HAP-1 (cell line): Measurements from ENCODE around the gene PLA2G4B.

Experiments
- DNase-seq, 2 experiments: peaks; one replicate each; pipeline ENCODE4 v3.0.0-alpha.2; 2016 to 2020; ENCODE audit warnings: low spot score in 2 of 2
- H3K27me3 ChIP-seq: fragments of 250-450 bp; sonication (Bioruptor Pico); 2 replicates; pipeline ENCODE4 v1.5.1; 2020; ENCODE audit warnings: low read depth, mild to moderate bottlenecking, moderate library complexity
- H3K36me3 ChIP-seq: fragments of 250-450 bp; sonication (Bioruptor Pico); replicated peaks from 2 replicates; pipeline ENCODE4 v1.5.1; 2020; ENCODE audit warnings: mild to moderate bottlenecking
- H3K4me1 ChIP-seq: fragments of 250-450 bp; sonication (Bioruptor Pico); 2 replicates; pipeline ENCODE4 v1.5.1; 2020; ENCODE audit warnings: mild to moderate bottlenecking
- H3K4me3 ChIP-seq: fragments of 250-450 bp; sonication (Bioruptor Pico); 2 replicates; pipeline ENCODE4 v1.5.1; 2020; ENCODE audit warnings: mild to moderate bottlenecking, moderate library complexity
- H3K9me3 ChIP-seq: fragments of 250-450 bp; sonication (Bioruptor Pico); 2 replicates; pipeline ENCODE4 v1.5.1; 2020; ENCODE audit warnings: mild to moderate bottlenecking, moderate library complexity
- in situ Hi-C: fragments of 300-500 bp; cut with MboI; formaldehyde crosslinking; loops from 3 replicates; pipeline ENCODE4 v1.14.3; 2020; ENCODE audit warnings: low sequenced_read_pairs, inconsistent platforms, mixed read lengths

PLA2G4B gene

DNA sequence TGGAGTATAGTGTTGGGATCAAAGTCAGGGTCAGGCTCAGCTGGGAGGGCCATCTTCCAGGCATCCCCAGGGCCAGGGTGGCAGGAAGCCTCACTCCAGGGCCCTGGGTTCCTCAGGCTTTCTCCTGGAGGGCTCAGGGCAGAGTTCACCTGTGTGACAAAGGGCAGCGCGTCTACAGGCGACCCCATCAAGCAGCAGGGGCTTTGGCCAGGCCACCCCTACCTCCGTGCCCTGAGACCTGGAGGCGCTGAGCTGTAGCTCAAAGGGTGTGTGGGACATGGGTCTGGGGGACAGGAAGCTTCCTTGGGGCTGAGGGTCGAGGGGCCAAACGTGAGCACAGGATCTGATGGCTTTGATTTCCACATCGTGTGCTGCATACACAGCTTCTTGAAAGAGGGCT lies 42.4 kb downstream of the PLA2G4B start:
- Histone ChIP-seq H3K4me1 (no peaks in the 10 kb centered on the region), H3K36me3 (no peaks in the 10 kb centered on the region), H3K27me3 (no peaks in the 10 kb centered on the region), H3K4me3 (no peak overlapping the region), H3K9me3 (no peaks in the 10 kb centered on the region)
- in situ Hi-C loops = no loop called here
- no peak for DNase-seq

- H3K4me1 ChIP-seq = no peaks in the 10 kb centered on the region
- H3K36me3 ChIP-seq = no peaks in the 10 kb centered on the region
- DNase-seq = no peak
- no peaks in the 10 kb centered on the region for H3K27me3 ChIP-seq
- in situ Hi-C loops = no loop called here
- H3K9me3 ChIP-seq = no peaks in the 10 kb centered on the region
- no peak overlapping the region for H3K4me3 ChIP-seq
Observed at GRCh38 chr15:41881550-41881919, 42.9 kb downstream of the PLA2G4B start.

GRCh38 chr15:41881920-41882688 lies 43.5 kb downstream of the PLA2G4B start:
- in situ Hi-C loops = no loop called here
- Histone ChIP-seq H3K4me1 (no peaks in the 10 kb centered on the region), H3K27me3 (no peaks in the 10 kb centered on the region)

GRCh38 chr15:41882689-41883483 lies 44.2 kb downstream of the PLA2G4B start:
- Histone ChIP-seq H3K9me3 (no peaks in the 10 kb centered on the region), H3K4me3 (no peak overlapping the region), H3K4me1 (no peaks in the 10 kb centered on the region), H3K27me3 (no peaks in the 10 kb centered on the region), H3K36me3 (no peaks in the 10 kb centered on the region)
- in situ Hi-C loops = no loop called here
- no peak for DNase-seq

More at GRCh38 chr15:41881920-41882688, 43.5 kb downstream of the PLA2G4B start:
- DNase-seq = no peak
- H3K36me3 ChIP-seq = no peaks in the 10 kb centered on the region
- no peak overlapping the region for H3K4me3 ChIP-seq
- no peaks in the 10 kb centered on the region for H3K9me3 ChIP-seq

GRCh38 chr15:41883484-41883825 lies 44.8 kb downstream of the PLA2G4B start:
- no peak for DNase-seq
- H3K4me3 ChIP-seq = no peak overlapping the region
- no peaks in the 10 kb centered on the region for H3K9me3 ChIP-seq
- no peaks in the 10 kb centered on the region for H3K4me1 ChIP-seq
- in situ Hi-C loops = no loop called here
- H3K36me3 ChIP-seq = no peaks in the 10 kb centered on the region
- H3K27me3 ChIP-seq = no peaks in the 10 kb centered on the region

GRCh38 chr15:41884458-41884857 lies 45.8 kb downstream of the PLA2G4B start:
- in situ Hi-C loops = no loop called here
- Histone ChIP-seq H3K4me3 (no peak overlapping the region), H3K4me1 (no peaks in the 10 kb centered on the region), H3K27me3 (no peaks in the 10 kb centered on the region), H3K9me3 (no peaks in the 10 kb centered on the region), H3K36me3 (no peaks in the 10 kb centered on the region)
- no peak for DNase-seq

DNA sequence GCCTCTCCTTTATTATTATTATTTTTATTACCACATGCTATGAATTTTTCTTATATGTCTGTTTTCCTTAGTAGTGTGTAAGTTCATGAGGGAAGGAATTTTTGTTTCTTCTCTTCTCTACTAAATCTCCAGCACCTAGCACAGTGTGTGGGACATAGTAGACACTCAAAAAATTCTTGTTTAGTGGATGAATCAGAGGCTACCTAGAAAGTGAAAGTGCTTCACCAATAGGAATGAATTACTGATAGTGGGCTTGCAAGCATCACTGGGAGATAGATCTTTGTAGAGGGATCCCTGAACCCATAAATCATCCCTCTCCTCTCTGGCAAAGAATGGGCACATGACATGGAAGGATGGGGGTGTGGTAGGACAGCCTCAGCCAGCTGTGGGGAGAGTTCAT lies 46.7 kb downstream of the PLA2G4B start:
- Histone ChIP-seq H3K4me3 (no peak overlapping the region), H3K36me3 (no peaks in the 10 kb centered on the region), H3K27me3 (no peaks in the 10 kb centered on the region), H3K9me3 (no peaks in the 10 kb centered on the region), H3K4me1 (no peaks in the 10 kb centered on the region)
- DNase-seq = no peak
- in situ Hi-C loops = no loop called here

GRCh38 chr15:41885841-41886240 lies 47.2 kb downstream of the PLA2G4B start:
- Histone ChIP-seq H3K4me3 (no peak overlapping the region), H3K4me1 (no peaks in the 10 kb centered on the region), H3K36me3 (no peaks in the 10 kb centered on the region), H3K27me3 (no peaks in the 10 kb centered on the region), H3K9me3 (no peaks in the 10 kb centered on the region)
- in situ Hi-C loops = no loop called here
- DNase-seq = no peak

- Histone ChIP-seq H3K36me3 (no peaks in the 10 kb centered on the region), H3K27me3 (no peaks in the 10 kb centered on the region)
Observed at GRCh38 chr15:41886741-41887140, 48.1 kb downstream of the PLA2G4B start.

GRCh38 chr15:41887161-41887560 lies 48.5 kb downstream of the PLA2G4B start:
- H3K9me3 ChIP-seq = no peaks in the 10 kb centered on the region
- H3K4me3 ChIP-seq = no peak overlapping the region
- H3K27me3 ChIP-seq = no peaks in the 10 kb centered on the region
- no peaks in the 10 kb centered on the region for H3K36me3 ChIP-seq
- no peaks in the 10 kb centered on the region for H3K4me1 ChIP-seq
- DNase-seq = no peak
- in situ Hi-C loops = no loop called here

More at GRCh38 chr15:41886741-41887140, 48.1 kb downstream of the PLA2G4B start:
- Histone ChIP-seq H3K4me1 (no peaks in the 10 kb centered on the region), H3K4me3 (no peak overlapping the region), H3K9me3 (no peaks in the 10 kb centered on the region)
- in situ Hi-C loops = no loop called here
- DNase-seq = no peak

DNA sequence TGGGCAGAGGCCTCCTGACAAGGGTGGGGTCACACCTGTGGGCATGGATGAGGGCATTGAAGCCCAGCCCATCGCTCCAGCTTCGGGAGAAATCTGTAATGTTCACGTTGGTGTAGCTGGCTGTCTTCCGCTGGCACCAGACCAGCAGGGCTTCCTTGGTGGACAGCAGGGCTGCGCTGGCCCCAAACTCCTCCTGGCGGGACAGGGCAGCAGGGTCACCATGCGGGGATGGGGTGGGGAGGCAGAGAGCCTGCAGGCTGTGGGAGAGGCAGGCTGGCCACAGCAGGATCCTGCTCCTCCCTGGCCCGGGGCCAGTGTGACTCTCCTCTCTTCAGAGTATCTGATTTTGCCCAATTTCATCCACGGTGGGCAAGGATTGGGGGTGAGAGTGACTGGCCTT lies 49.2 kb downstream of the PLA2G4B start:
- DNase-seq = no peak
- Histone ChIP-seq H3K4me1 (no peaks in the 10 kb centered on the region), H3K4me3 (no peak overlapping the region), H3K36me3 (no peaks in the 10 kb centered on the region), H3K27me3 (no peaks in the 10 kb centered on the region), H3K9me3 (no peaks in the 10 kb centered on the region)
- in situ Hi-C loops = no loop called here

DNA sequence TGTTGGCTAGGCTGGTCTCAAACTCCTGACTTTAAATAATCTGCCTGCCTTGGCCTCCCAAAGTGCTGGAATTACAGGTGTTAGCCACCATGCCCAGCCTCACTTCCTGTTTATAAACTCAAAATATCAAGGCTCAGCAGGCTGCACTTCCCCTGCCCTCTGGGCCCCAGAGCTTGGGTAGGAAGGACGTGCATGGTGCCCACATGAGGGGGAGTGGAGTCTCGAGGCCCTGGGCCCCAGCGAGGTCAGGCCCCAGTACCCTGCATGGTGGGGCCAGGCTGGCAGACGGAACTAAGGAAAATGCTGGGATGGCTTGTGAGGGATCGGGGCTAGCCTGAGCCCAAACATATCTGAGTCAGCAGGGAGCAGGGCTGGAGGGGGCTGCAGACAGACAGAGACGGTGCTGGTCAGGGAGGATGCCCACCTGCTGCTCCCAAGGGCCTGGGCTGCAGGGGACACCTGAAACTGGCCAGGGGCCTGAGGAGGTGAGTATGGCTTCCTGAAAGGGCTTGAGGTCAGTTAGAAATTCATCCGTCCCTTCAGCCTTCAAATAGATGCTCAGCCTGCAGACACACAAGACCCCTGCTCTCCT lies 50.1 kb downstream of the PLA2G4B start:
- no peak for DNase-seq

DNA sequence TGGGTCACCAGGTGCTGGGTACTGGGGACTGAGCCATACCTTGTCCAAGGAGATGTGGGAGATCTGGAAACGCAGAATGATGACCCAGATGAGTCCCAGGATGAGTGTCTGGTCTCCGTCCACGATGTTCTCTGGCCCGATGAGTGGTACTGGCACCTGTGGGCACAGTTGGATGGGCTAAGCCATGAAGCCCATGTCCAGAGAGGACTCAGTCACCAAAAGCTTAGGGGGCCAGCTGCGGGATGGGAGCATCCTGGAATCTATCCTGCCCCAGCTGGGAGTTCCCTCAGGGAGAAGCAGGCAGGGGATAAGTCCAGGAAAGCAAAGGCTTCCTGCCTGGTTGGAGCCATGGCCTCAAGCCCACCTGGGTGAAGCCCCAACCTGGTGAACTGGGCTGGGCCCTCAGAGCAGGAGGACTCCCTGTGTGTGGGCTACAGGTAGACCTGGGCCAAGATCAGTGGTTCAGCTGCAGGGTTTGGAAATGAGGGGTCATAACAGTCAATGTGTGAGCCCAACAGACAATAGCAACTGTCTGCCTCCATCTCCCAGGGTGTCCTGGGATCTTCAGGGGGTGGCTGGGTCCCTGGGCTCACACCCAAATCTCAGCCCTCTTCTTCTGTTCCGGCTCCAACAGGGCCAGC lies 51.5 kb downstream of the PLA2G4B start:
- H3K27me3 ChIP-seq = no peaks in the 10 kb centered on the region
- no peaks in the 10 kb centered on the region for H3K4me1 ChIP-seq
- no peak overlapping the region for H3K4me3 ChIP-seq
- DNase-seq = no peak
- no peaks in the 10 kb centered on the region for H3K9me3 ChIP-seq
- H3K36me3 ChIP-seq = no peaks in the 10 kb centered on the region
- in situ Hi-C loops = no loop called here

More for the DNA sequence above, 50.1 kb downstream of the PLA2G4B start:
- no peaks in the 10 kb centered on the region for H3K36me3 ChIP-seq
- H3K9me3 ChIP-seq = no peaks in the 10 kb centered on the region
- in situ Hi-C loops = no loop called here
- no peaks in the 10 kb centered on the region for H3K4me1 ChIP-seq
- H3K4me3 ChIP-seq = no peak overlapping the region
- no peaks in the 10 kb centered on the region for H3K27me3 ChIP-seq

- DNase-seq = no peak
- no peaks in the 10 kb centered on the region for H3K9me3 ChIP-seq
- no peaks in the 10 kb centered on the region for H3K36me3 ChIP-seq
- H3K27me3 ChIP-seq = no peaks in the 10 kb centered on the region
- no peak overlapping the region for H3K4me3 ChIP-seq
- no peaks in the 10 kb centered on the region for H3K4me1 ChIP-seq
- in situ Hi-C loops = no loop called here
Observed at GRCh38 chr15:41891226-41891625, 52.6 kb downstream of the PLA2G4B start.
